ENCODE results near the gene SCP2. TPM values are rescaled to one million over a fixed set of nuclear protein-coding genes. Genes with fewer than 3 reads are reported as not detected.
A peak's percentile ranks its signal among the peaks of the same experiment; 100 is the strongest.

The SCP2 gene
- total and polyA plus RNA-seq, 9 donors: 58.4 to 161 (median 105) TPM

DNA sequence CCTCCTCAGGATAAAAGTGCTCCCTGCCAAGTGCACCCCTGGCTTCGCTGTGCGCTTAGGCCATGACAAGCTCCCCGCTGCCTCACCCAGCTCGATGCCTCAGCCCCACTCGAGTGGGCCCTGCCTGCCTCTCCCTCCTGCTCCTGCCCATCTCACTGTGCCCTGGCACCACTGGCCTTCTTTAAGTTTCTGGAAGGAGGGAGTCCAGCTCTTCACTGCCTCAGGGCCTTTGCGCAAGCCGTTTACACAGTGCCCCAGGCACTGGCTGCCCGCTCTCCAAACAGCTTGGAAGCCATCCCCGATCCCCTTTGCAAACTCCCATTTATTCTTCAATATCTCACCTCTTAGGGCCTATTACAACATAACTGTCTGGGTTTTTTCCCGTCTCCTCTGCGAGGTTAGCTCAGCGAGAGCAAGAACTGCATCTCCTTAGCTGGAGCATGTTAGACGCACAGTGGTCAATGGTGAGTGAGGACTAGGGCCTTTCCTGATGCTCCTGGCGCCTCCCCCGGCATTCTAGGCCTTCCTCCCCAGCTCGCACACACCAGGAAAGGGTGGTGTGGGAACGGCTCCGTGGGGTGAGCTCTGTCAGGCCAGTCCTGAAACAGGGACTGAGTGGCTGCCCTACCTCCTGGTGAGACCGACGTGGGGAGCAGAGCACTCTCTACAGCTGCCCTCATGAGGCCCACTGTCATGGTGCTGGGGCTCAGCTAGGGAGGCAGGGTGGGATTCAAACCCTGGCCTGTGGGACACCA, 166.9 kb downstream of the SCP2 start:
- DNase-seq: no peak
- 81 to 87% (median 82%) methylated on average over 20 of the region's 20 CpGs for WGBS, 3 donors
- Histone ChIP-seq H3K27ac (no peak overlapping the region), H3K4me1 (ENCODE audit: insufficient read depth) (peaks cover 4% of the 10 kb centered on the region), H3K36me3 (no peaks in the 10 kb centered on the region), H3K9me3 (no peaks in the 10 kb centered on the region), H3K27me3 (no peaks in the 10 kb centered on the region), H3K4me3 (no peak overlapping the region)
- TF ChIP-seq EP300 (IDR thresholded peaks at IDR 0.05) (no peak), CTCF (IDR thresholded peaks at IDR 0.05) (no peak), POLR2A (IDR thresholded peaks at IDR 0.05) (no peak)
- intact Hi-C loops (cut with DNase I): no loop called here

DNA sequence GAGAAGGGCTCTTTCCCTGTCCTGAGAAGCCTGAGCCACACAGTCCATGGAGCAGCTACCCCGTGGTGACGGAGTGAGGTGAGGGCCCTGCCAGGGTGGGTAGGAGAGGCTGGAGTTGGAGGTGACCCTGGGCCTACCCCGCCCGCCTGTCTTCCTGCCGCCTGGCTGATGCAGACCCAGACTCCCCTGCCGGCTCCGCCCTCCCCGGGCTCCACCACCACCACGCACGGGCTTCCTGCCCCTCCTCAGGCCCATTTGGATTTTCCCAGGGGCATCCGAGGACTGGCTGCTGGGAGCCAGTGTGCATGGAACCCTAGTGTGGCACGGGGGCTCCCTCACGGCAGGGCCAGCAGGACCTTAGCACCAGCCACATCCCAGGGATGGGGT, 167.4 kb downstream of the SCP2 start:
- TF ChIP-seq EP300 (IDR thresholded peaks at IDR 0.05) (no peak), POLR2A (IDR thresholded peaks at IDR 0.05) (no peak), CTCF (IDR thresholded peaks at IDR 0.05) (no peak)
- peaks cover 4% of the 10 kb centered on the region for H3K4me1 ChIP-seq (ENCODE audit: insufficient read depth)
- WGBS, 3 donors: 51 to 62% (median 57%) methylated on average over 13 of the region's 13 CpGs
- no peaks in the 10 kb centered on the region for H3K36me3 ChIP-seq
- no peak overlapping the region for H3K27ac ChIP-seq
- DNase-seq: no peak
- no peaks in the 10 kb centered on the region for H3K27me3 ChIP-seq
- intact Hi-C loops (cut with DNase I): no loop called here
- H3K4me3 ChIP-seq: no peak overlapping the region
- no peaks in the 10 kb centered on the region for H3K9me3 ChIP-seq

MicroRNAs within 50 kb of the gene (microRNA counts, 767-probe panel; counts per million panel counts)
- microRNA hsa-miR-1273f: 530 counts per million, percentile 78 among the panel's probes with 10 or more counts
- 530 counts per million, percentile 78 among the panel's probes with 10 or more counts for microRNA hsa-miR-1273g-5p

Small RNAs within 50 kb of the gene (microRNA-seq; reads per million reads assigned to microRNA genes)
- gene MIR1273F (0 reads per million in 3 donors), gene MIR1273G (0 reads per million in 3 donors), gene MIR5095 (0 reads per million in 3 donors)

Small RNAs within 50 kb of the gene (small RNA-seq; reads per million reads assigned to genes)
- gene AC099677.1 (not detected), gene AC099677.2 (not detected), gene HIGD1AP11 (not detected), gene MIR1273F (not detected), gene MIR1273G (not detected), gene MIR5095 (not detected)

Other genes with a start within 250 kb of the SCP2 start
- 10 to 100 TPM in 5 of 7 donors, 1 to 10 TPM in 2; 3.5 to 27.2 (median 18.6) TPM for gene COA7, start 228.9 kb upstream of the SCP2 start, total RNA-seq
- gene COA7, start 228.9 kb upstream of the SCP2 start, polyA plus RNA-seq: 10 to 100 TPM in 1 of 2 donors, 1 to 10 TPM in 1; 4.3 to 12.3 TPM
- gene ZYG11B, start 200.8 kb upstream of the SCP2 start, total RNA-seq: 10 to 100 TPM; 27.2 to 37.1 (median 32.8) TPM
- gene ZYG11B, start 200.8 kb upstream of the SCP2 start, polyA plus RNA-seq: 10 to 100 TPM in 1 of 2 donors, 1 to 10 TPM in 1; 9.8 to 17.8 TPM
- gene ZYG11A, start 84.5 kb upstream of the SCP2 start, total RNA-seq: under 1 TPM in 3 of 7 donors, not detected in 4; 0.07 to 0.13 (median 0.12) TPM
- gene ZYG11A, start 84.5 kb upstream of the SCP2 start, polyA plus RNA-seq: under 1 TPM; 0.02 to 0.08 TPM
- gene ECHDC2, start 5.5 kb upstream of the SCP2 start, total RNA-seq: 100 to 1,000 TPM; 145 to 310 (median 184) TPM
- gene ECHDC2, start 5.5 kb upstream of the SCP2 start, polyA plus RNA-seq: 100 to 1,000 TPM; 220 to 224 TPM
- gene PODN, start 134.9 kb downstream of the SCP2 start, total RNA-seq: 100 to 1,000 TPM; 106 to 254 (median 154) TPM
- gene PODN, start 134.9 kb downstream of the SCP2 start, polyA plus RNA-seq: 100 to 1,000 TPM in 1 of 2 donors, 10 to 100 TPM in 1; 72.8 to 203 TPM
- under 1 TPM in 1 of 7 donors, not detected in 6; 0.25 TPM for gene SLC1A7, start 215.4 kb downstream of the SCP2 start, total RNA-seq
- gene SLC1A7, start 215.4 kb downstream of the SCP2 start, polyA plus RNA-seq: under 1 TPM in 1 of 2 donors, not detected in 1; 0.28 TPM